H1 (cell line): Measurements from ENCODE around the gene NTRK2. TPM values are rescaled to one million over a fixed set of nuclear protein-coding genes. Genes with fewer than 3 reads are reported as not detected.

Source experiments
- CTCF ChIA-PET: fragments of 300-600 bp; sonication (Branson Sonifier 250); formaldehyde crosslinking; loops from one replicate; lab custom pipeline; 2021; ENCODE audit not compliant: partially characterized antibody; lab: Charles Lee
- POLR2A ChIA-PET: fragments of 300-600 bp; sonication (Branson Sonifier 250); formaldehyde crosslinking; loops from one replicate; lab custom pipeline; 2021; ENCODE audit warnings: inconsistent platforms; ENCODE audit not compliant: partially characterized antibody; lab: Charles Lee
- DNase-seq, 2 experiments: peaks; one replicate each; pipeline versions ENCODE4 v3.0.0 to v3.0.0-alpha.2; 2010 to 2022; ENCODE audit warnings: low spot score in 2 of 2, low read depth in 1 of 2, mixed read lengths in 1 of 2
- FAIRE-seq: peaks from 2 replicates; lab custom pipeline; 2011; peaks lifted over from hg19 to GRCh38; lab: Jason Lieb, UNC
- H2AFZ ChIP-seq: 2 replicates; pipeline ENCODE4 v1.8.1; 2012; ENCODE audit warnings: low read length, inconsistent platforms
- H2AK5ac ChIP-seq: 2 replicates; pipeline ENCODE4 v1.6.1; 2013; ENCODE audit warnings: low read depth, low read length
- H2BK120ac ChIP-seq: replicated peaks from 2 replicates; pipeline ENCODE3; 2013; ENCODE audit warnings: low read depth, low read length, inconsistent platforms
- H2BK12ac ChIP-seq: 2 replicates; pipeline ENCODE4 v1.6.1; 2013; ENCODE audit warnings: low read depth, low read length
- H2BK15ac ChIP-seq: 2 replicates; pipeline ENCODE4 v1.6.1; 2013; ENCODE audit warnings: low read length
- H2BK20ac ChIP-seq: 2 replicates; pipeline ENCODE4 v1.6.1; 2013; ENCODE audit warnings: low read length
- H2BK5ac ChIP-seq: 2 replicates; pipeline ENCODE4 v1.6.1; 2013; ENCODE audit warnings: low read depth, low read length
- H3K14ac ChIP-seq: 2 replicates; pipeline ENCODE4 v1.6.1; 2013; ENCODE audit warnings: inconsistent platforms; ENCODE audit not compliant: insufficient read length
- H3K18ac ChIP-seq: 2 replicates; pipeline ENCODE4 v1.6.1; 2013; ENCODE audit warnings: low read length; ENCODE audit errors: extremely low read depth
- H3K23ac ChIP-seq: 2 replicates; pipeline ENCODE4 v1.6.1; 2013; ENCODE audit warnings: inconsistent platforms; ENCODE audit not compliant: insufficient read length
- H3K23me2 ChIP-seq: 2 replicates; pipeline ENCODE4 v1.6.1; 2013; ENCODE audit warnings: low read depth, low read length
- H3K27ac ChIP-seq: 2 replicates; pipeline ENCODE4 v1.6.1; 2011; ENCODE audit warnings: low read depth, low read length, inconsistent platforms
- H3K27me3 ChIP-seq, 4 experiments: replicated peaks in 1 of 4; 1 replicate in 1 of 4; 2 replicates in 3 of 4; pipeline versions ENCODE4 v1.6.1 to v1.8.1; 2011 to 2013; ENCODE audit warnings: low read length in 3 of 4, mild to moderate bottlenecking in 3 of 4, inconsistent platforms in 2 of 4, mixed read lengths in 2 of 4, moderate library complexity in 1 of 4; ENCODE audit not compliant: control insufficient read depth in 3 of 4, insufficient read depth in 3 of 4; ENCODE audit errors: extremely low read depth in 1 of 4
- H3K36me3 ChIP-seq, 4 experiments: 2 replicates each; pipeline versions ENCODE4 v1.6.1 to v1.8.1; 2011 to 2013; ENCODE audit warnings: mild to moderate bottlenecking in 4 of 4, low read length in 3 of 4, moderate library complexity in 2 of 4, control low read depth in 1 of 4, inconsistent platforms in 1 of 4; ENCODE audit not compliant: insufficient read depth in 4 of 4, control insufficient read depth in 2 of 4
- H3K4ac ChIP-seq: replicated peaks from 2 replicates; pipeline ENCODE3; 2013; ENCODE audit warnings: low read length, low read depth, mixed read lengths, inconsistent platforms; ENCODE audit not compliant: insufficient read length
- H3K4me1 ChIP-seq, 4 experiments: replicated peaks in 1 of 4; 1 replicate in 1 of 4; 2 replicates in 3 of 4; pipeline versions ENCODE4 v1.6.1 to v1.8.1; 2011 to 2013; ENCODE audit warnings: low read length in 3 of 4, inconsistent platforms in 2 of 4, mixed read lengths in 1 of 4; ENCODE audit not compliant: insufficient read depth in 4 of 4, control insufficient read depth in 3 of 4
- H3K4me2 ChIP-seq, 2 experiments: 2 replicates each; pipeline versions ENCODE4 v1.6.1 to v1.8.1; 2011 to 2013; ENCODE audit warnings: low read depth in 2 of 2, low read length in 2 of 2, control low read depth in 1 of 2, inconsistent platforms in 1 of 2, mild to moderate bottlenecking in 1 of 2; ENCODE audit not compliant: insufficient read depth in 1 of 2
- H3K4me3 ChIP-seq, 4 experiments: fragments of 200-600, 300-600 bp in 1 of 4; sonication (generic), shearing (Covaris generic), sonication (Bioruptor Twin) in 1 of 4; 2 replicates each; pipeline versions ENCODE4 v1.5.1 to v1.8.1; 2011 to 2016; ENCODE audit warnings: low read length in 4 of 4, low read depth in 3 of 4, control low read depth in 2 of 4, inconsistent platforms in 2 of 4, mild to moderate bottlenecking in 2 of 4, mixed read lengths in 1 of 4, moderate library complexity in 1 of 4; ENCODE audit not compliant: insufficient read depth in 2 of 4; ENCODE audit errors: extremely low read depth in 1 of 4
- H3K56ac ChIP-seq: replicated peaks from 2 replicates; pipeline ENCODE3; 2013; ENCODE audit warnings: low read depth, mild to moderate bottlenecking, mixed read lengths, low read length, inconsistent platforms; ENCODE audit not compliant: insufficient read length
- H3K79me1 ChIP-seq: 2 replicates; pipeline ENCODE4 v1.6.1; 2013; ENCODE audit warnings: low read depth, low read length, control low read depth
- H3K79me2 ChIP-seq, 2 experiments: 2 replicates each; pipeline versions ENCODE4 v1.6.1 to v1.8.1; 2012 to 2013; ENCODE audit warnings: low read length in 2 of 2, mild to moderate bottlenecking in 2 of 2, inconsistent platforms in 1 of 2; ENCODE audit not compliant: insufficient read depth in 2 of 2, control insufficient read depth in 1 of 2
- H3K9ac ChIP-seq, 4 experiments: replicated peaks in 1 of 4; 1 replicate in 1 of 4; 2 replicates in 3 of 4; pipeline versions ENCODE4 v1.6.1 to v1.8.1; 2011 to 2013; ENCODE audit warnings: low read depth in 3 of 4, low read length in 3 of 4, control low read depth in 2 of 4, mild to moderate bottlenecking in 2 of 4, moderate library complexity in 2 of 4, inconsistent platforms in 1 of 4; ENCODE audit errors: extremely low read depth in 1 of 4
- H3K9me3 ChIP-seq, 2 experiments: 2 replicates each; pipeline versions ENCODE4 v1.6.1 to v1.8.1; 2012 to 2013; ENCODE audit warnings: mild to moderate bottlenecking in 2 of 2, moderate library complexity in 2 of 2, control low read depth in 1 of 2, inconsistent platforms in 1 of 2, low read depth in 1 of 2, low read length in 1 of 2, mixed read lengths in 1 of 2; ENCODE audit not compliant: insufficient read depth in 2 of 2
- H4K20me1 ChIP-seq, 2 experiments: replicated peaks in 1 of 2; 2 replicates each; pipeline versions ENCODE3 to v1.8.1; 2011 to 2013; ENCODE audit warnings: inconsistent platforms in 2 of 2, low read length in 2 of 2, mild to moderate bottlenecking in 1 of 2; ENCODE audit not compliant: insufficient read depth in 2 of 2, control insufficient read depth in 1 of 2
- H4K5ac ChIP-seq: 2 replicates; pipeline ENCODE4 v1.6.1; 2013; ENCODE audit warnings: low read length, low read depth, mixed read lengths, inconsistent platforms; ENCODE audit not compliant: insufficient read length
- H4K8ac ChIP-seq: 2 replicates; pipeline ENCODE4 v1.8.0; 2013; ENCODE audit warnings: mild to moderate bottlenecking, moderate library complexity, low read length, inconsistent platforms; ENCODE audit not compliant: insufficient read depth; ENCODE audit errors: extremely low read depth
- H4K91ac ChIP-seq: replicated peaks from 2 replicates; pipeline ENCODE3; 2013; ENCODE audit warnings: low read length, mixed read lengths, inconsistent platforms; ENCODE audit not compliant: insufficient read length
- CBX5 ChIP-seq: fragments of 300-800, 300-1000 bp; sonication (generic); IDR thresholded peaks from 2 replicates; pipeline ENCODE4 v1.7.1; 2016; ENCODE audit warnings: antibody characterized with exemption, low read length, low read depth
- FOSL1 ChIP-seq: IDR thresholded peaks from 2 replicates; pipeline ENCODE4 v1.6.1; 2011; ENCODE audit warnings: mild to moderate bottlenecking, low read depth, low read length, moderate library complexity; ENCODE audit not compliant: insufficient read depth
- POLR2A ChIP-seq, 2 experiments: IDR thresholded peaks; 1 replicate in 1 of 2; 2 replicates in 1 of 2; pipeline ENCODE4 v1.6.1; 2011; ENCODE audit warnings: low read depth in 2 of 2, low read length in 2 of 2, mild to moderate bottlenecking in 2 of 2; ENCODE audit errors: control extremely low read depth in 1 of 2
- ZNF274 ChIP-seq: IDR thresholded peaks from 2 replicates; pipeline ENCODE4 v1.7.0; 2012; ENCODE audit warnings: low read length, borderline replicate concordance; ENCODE audit errors: extremely low read depth
- WGBS, 2 experiments: shearing (Covaris generic) in 1 of 2; methylation state at CpG; one replicate each; pipeline versions ENCODE4 v1.1.6 to v1.1.7; 2013 to 2015; ENCODE audit warnings: low lambda C conversion rate in 2 of 2, mixed read lengths in 2 of 2, inconsistent platforms in 1 of 2, low coverage in 1 of 2, missing lambda C conversion rate in 1 of 2; ENCODE audit not compliant: insufficient replicate concordance in 2 of 2, insufficient coverage in 1 of 2, insufficient read length in 1 of 2; ENCODE audit errors: extremely low coverage in 1 of 2, missing lambda C conversion rate in 1 of 2; 5-methylcytosine and 5-hydroxymethylcytosine counted together
- polyA plus RNA-seq, 7 experiments: library from polyadenylated mRNA; depleted of rRNA in 3 of 7; stranded (reverse) in 5 of 7; unstranded in 2 of 7; fragments of >200 nt in 5 of 7; fragments of 200-250 nt in 2 of 7; gene quantifications; 1 replicate in 5 of 7; 2 replicates in 1 of 7; 4 replicates in 1 of 7; pipeline versions ENCODE4 v1.2.1 to v1.2.3, GENCODE V29; 2011 to 2013; ENCODE audit warnings: missing spikeins in 2 of 7, mixed read lengths in 2 of 7
- total RNA-seq: library from RNA; stranded (reverse); fragmentation: NEBNext Ultra II Directional; extraction: Animal tissue kit (Norgen Biotek cat#: 25700); gene quantifications from 2 replicates; pipeline ENCODE4 v1.2.1, GENCODE V29; 2021

The NTRK2 gene
- total and polyA plus RNA-seq, 2 of the 8 experiments (the other 6 are each of a cell fraction or from before 2014, with no cell fraction given) = 0.03 to 0.04 TPM

DNA sequence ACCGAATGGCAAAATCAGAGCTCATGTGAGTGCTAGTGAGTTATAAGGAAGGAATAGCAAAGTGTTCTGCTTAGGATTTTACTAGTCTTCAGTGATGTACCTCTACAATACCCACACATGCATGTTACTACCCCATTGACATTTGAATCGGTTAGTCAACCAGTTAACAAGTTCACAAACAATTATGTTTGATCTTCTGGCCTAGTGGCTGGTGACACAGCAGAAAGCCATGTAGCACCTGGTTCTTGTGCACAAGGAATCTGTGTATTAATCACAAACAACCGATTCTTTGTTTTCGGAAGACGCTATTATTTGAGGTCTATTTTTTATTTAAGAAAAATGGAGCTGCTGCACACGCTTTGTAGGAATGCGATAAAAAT lies 41.9 kb downstream of the NTRK2 start:
- Histone ChIP-seq H3K36me3 (no peaks in the 10 kb centered on the region), H2BK12ac (no peak overlapping the region), H2BK20ac (0 out of 2 replicates have a peak overlapping the region, but pooled peaks have one; percentile 57), H4K91ac (no peak overlapping the region), H3K27me3 (no peaks in the 10 kb centered on the region), H3K23me2 (no peaks in the 10 kb centered on the region), H3K9ac (no peak overlapping the region), H3K4me2 (no peak overlapping the region), H3K79me2 (no peaks in the 10 kb centered on the region), H3K18ac (no peak overlapping the region), H2BK120ac (no peak overlapping the region), H4K5ac (no peak overlapping the region), H3K23ac (no peak overlapping the region), H3K79me1 (no peaks in the 10 kb centered on the region), H3K9me3 (no peaks in the 10 kb centered on the region), H3K56ac (no peak overlapping the region), H3K4ac (no peak overlapping the region), H2BK15ac (0 out of 2 replicates have a peak overlapping the region, but pooled peaks have one; percentile 90), H3K14ac (no peak overlapping the region), H4K8ac (no peak overlapping the region), H3K27ac (no peak overlapping the region), H3K4me3 (no peak overlapping the region), H4K20me1 (no peaks in the 10 kb centered on the region), H3K4me1 (peaks cover 0 to 11% (median 2%) of the 10 kb centered on the region in 4 experiments; a peak in 3 of 7 replicates), H2AFZ (peak overlapping the region; percentile 46; the same call in 1 of the 2 replicates), H2AK5ac (no peak overlapping the region), H2BK5ac (no peak overlapping the region)
- 96% methylated on average over 7 of the region's 7 CpGs; no CpG with 5 or more reads in 1 of the 2 experiments for WGBS, 2 experiments
- ChIA-PET POLR2A (no interaction called here), CTCF (interaction anchor here (1.3 to 1.4 kb wide), 2 partner anchors 14 to 17 kb away, joined by 5 to 7 read pairs; no protein-coding TSS in a partner anchor)
- TF ChIP-seq ZNF274 = no peak
- no peak for TF ChIP-seq FOSL1
- no peak for TF ChIP-seq CBX5
- TF ChIP-seq POLR2A (IDR thresholded peaks at IDR 0.05; ENCODE audit: control extremely low read depth in 1 of 2, low read depth in 2 of 2, low read length in 2 of 2) = no peak
- no peak for FAIRE-seq
- DNase-seq = no peak
